SIG-M5 (cell line): ENCODE measurements around the gene USP36.
"Not testable (repeated sequence)": the region's sequence is repeated elsewhere in the genome, so short reads cannot be mapped to it uniquely, and the experiment has no call there.

Source experiments
- DNase-seq: peaks from one replicate; lab custom pipeline; 2025; lab: John Stamatoyannopoulos, UW

USP36 gene

GRCh38 chr17:78870621-78871020, 30.0 kb upstream of the USP36 start:
- DNase-seq: no peak

GRCh38 chr17:78868391-78868790, 27.8 kb upstream of the USP36 start:
- no peak for DNase-seq

- not testable (repeated sequence) for DNase-seq
Measured at GRCh38 chr17:78867046-78867445, 26.4 kb upstream of the USP36 start.

GRCh38 chr17:78865682-78866390, 25.2 kb upstream of the USP36 start:
- no peak for DNase-seq

- no peak for DNase-seq
Measured at GRCh38 chr17:78864117-78864516, 23.5 kb upstream of the USP36 start.

- peak; percentile 29 for DNase-seq
Measured at GRCh38 chr17:78862073-78863023, 21.7 kb upstream of the USP36 start.

GRCh38 chr17:78861229-78861628, 20.6 kb upstream of the USP36 start:
- DNase-seq: no peak

GRCh38 chr17:78859051-78859450, 18.4 kb upstream of the USP36 start:
- no peak for DNase-seq

- DNase-seq: no peak
Measured at GRCh38 chr17:78857266-78857665, 16.7 kb upstream of the USP36 start.

GRCh38 chr17:78855561-78856165, 15.0 kb upstream of the USP36 start:
- no peak for DNase-seq

- no peak for DNase-seq
Measured at GRCh38 chr17:78854508-78854907, 13.9 kb upstream of the USP36 start.

GRCh38 chr17:78853926-78854394, 13.3 kb upstream of the USP36 start:
- no peak for DNase-seq

GRCh38 chr17:78852709-78853121, 12.1 kb upstream of the USP36 start:
- no peak for DNase-seq

- DNase-seq: no peak
Measured at GRCh38 chr17:78849026-78849425, 8.4 kb upstream of the USP36 start.

- no peak for DNase-seq
Measured at GRCh38 chr17:78847052-78847451, 6.4 kb upstream of the USP36 start.

GRCh38 chr17:78844301-78845005, 3.8 kb upstream of the USP36 start:
- DNase-seq: no peak

GRCh38 chr17:78842881-78843565, 2.4 kb upstream of the USP36 start:
- DNase-seq: no peak

- DNase-seq: no peak
Measured at GRCh38 chr17:78840530-78840779, 159 bp downstream of the USP36 start.

- no peak for DNase-seq
Measured at GRCh38 chr17:78839762-78840529, 668 bp downstream of the USP36 start.

GRCh38 chr17:78839235-78839761, 1.3 kb downstream of the USP36 start:
- no peak for DNase-seq

- DNase-seq: no peak
Measured at GRCh38 chr17:78838574-78839005, 2.0 kb downstream of the USP36 start.
